Umbilical cord (tissue), 2 donors: Measurements from ENCODE around the gene MICAL3. TPM values are rescaled to one million over a fixed set of nuclear protein-coding genes. Genes with fewer than 3 reads are reported as not detected.
A peak's percentile ranks its signal among the peaks of the same experiment; 100 is the strongest.

ENCODE experiments used
- DNase-seq: peaks from one replicate; pipeline ENCODE4 v3.0.0-alpha.2; 2015; ENCODE audit warnings: low spot score
- total RNA-seq: library from RNA; depleted of rRNA; stranded (reverse); fragments of >200 nt; gene quantifications from one replicate; pipeline ENCODE4 v1.2.3, GENCODE V29; 2014; ENCODE audit warnings: low replicate concordance; ENCODE audit not compliant: insufficient read depth

Gene MICAL3
- total RNA-seq, 1 donor from 2014 or later, result 30.1 TPM

- DNase-seq, result peak; percentile 67
Observed at GRCh38 chr22:17914474-17914873, 109.9 kb downstream of the MICAL3 start.

GRCh38 chr22:17913801-17914347 lies 110.5 kb downstream of the MICAL3 start:
- DNase-seq, result no peak

- peak; percentile 68 for DNase-seq
Observed at GRCh38 chr22:17912945-17913721, 111.2 kb downstream of the MICAL3 start.

DNA sequence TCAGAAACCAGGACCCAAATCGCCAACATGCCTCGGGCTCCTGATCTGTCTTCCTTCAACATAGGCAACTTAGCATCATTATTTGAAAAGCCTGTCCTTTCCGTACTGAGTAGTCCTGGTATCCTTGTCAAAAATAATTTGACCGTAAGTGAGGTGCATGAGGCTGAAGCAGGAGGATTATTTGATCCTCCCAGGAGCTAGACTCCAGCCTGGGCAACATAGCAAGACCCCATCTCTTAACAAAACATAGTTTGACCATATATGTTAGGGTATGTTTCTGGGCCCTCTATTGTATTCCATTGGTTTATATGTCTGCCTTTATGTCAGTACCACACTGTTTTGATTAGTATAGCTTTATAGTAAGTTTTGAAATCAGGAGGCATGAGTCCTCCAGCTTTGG lies 112.5 kb downstream of the MICAL3 start:
- no peak for DNase-seq

DNA sequence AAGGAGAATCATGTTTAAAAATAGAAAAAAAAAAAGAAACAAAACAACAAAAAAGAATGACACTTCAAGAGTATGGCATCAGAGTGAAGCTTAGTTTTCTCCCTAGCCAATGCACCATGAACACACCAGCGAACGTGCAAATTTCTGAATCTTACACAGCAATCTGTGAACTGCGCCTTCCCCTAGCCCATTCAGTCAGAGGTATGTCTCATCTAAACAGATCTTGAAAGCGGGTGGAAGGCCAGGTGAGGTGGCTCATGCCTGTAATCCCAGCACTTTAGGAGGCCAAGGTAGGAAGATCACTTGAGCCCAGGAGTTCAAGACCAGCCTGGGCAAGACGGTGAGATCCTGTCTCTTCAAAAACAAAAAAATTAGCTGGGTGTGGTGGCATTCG lies 113.1 kb downstream of the MICAL3 start:
- DNase-seq, result no peak

- peak; percentile 93 for DNase-seq
Observed at GRCh38 chr22:17910561-17911311, 113.6 kb downstream of the MICAL3 start.

DNA sequence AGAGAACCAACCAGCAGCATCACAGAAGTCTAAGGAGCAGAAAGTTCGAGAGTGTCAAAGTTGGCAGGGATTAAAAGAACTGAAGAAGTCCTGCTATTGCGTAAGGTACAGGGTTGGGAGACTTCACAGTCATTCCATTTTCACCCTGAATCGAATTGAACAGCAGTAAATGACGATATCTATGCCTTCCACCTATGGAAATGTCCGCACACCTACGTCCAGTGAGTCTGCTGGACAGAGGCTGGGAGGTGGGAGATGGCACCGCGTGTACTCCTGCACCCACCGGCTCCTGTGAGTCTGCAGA lies 116.7 kb downstream of the MICAL3 start:
- DNase-seq, result no peak

DNA sequence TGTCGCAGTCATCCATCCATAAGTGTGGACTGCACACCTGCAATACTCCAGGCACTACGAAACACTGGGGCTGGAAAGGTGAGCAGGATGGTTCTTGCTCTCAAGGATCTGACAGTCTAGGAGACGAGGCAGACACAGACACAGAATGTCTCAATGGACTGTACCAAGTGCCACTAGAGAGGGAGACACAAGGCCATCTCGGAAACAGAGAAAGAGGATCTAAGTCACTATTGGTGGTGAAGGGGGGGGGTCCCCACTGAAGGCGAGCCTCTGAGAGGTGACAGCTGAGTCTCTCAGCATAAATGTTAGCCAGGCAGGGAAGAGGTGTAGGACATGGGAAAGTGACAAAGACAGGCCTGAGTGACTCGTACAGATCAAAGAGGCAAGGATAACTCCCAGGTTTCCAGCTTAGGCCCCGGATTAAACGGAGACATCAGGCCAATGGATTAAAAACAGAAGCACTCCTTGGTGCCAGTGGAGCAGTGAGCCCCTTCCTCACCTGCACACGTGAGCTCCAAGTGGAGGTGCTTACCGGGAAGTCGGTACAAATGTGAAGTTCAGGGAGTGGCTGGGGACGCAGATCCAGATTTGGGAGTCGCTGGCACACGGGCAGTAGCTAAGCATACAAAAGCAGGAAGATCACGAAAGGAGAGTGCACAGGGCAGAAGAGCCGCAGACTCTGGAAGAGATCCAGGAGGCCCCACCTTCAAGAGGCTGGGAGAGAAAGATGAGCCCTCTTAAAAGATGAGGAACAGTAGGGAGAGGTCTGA lies 117.2 kb downstream of the MICAL3 start:
- DNase-seq, result peak; percentile 53

- DNase-seq, result no peak
Observed at GRCh38 chr22:17905445-17905844, 118.9 kb downstream of the MICAL3 start.

DNA sequence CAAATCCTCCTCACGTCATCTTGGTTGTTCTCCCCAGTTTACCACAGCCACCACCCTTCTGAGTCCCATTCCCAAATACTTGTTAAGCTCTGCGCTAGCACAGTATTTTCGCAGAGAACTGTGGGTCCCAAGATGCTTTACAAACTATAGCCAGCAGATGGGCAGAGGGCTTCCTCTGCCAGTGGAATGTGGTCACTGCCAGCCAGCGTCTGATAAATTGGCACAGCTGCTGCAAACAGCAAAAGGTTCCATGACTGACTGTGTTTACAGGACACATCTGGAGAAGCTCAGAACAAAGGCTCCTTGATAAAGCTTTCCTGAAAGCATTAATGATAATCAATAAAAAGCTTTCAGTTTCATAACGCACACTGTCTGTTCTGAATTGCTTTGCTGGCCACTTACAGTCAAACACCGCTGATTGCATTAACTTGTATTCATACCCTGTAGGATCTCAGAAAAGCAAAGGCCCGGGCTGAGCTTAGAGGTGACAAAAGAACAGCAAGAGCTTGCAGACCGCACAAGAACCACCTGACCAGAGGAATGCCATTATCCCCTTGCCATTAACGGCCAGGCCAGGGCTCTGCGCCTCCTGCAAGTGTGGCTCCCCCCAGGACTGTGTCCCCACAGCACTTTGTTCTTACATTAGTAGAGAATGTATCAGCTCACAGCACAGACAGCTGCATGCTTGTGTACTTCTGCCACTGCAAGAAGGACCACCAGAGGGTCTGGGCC lies 120.6 kb downstream of the MICAL3 start:
- DNase-seq, result no peak

- DNase-seq, result no peak
Observed at GRCh38 chr22:17902960-17903359, 121.4 kb downstream of the MICAL3 start.

- no peak for DNase-seq
Observed at GRCh38 chr22:17898375-17898774, 126.0 kb downstream of the MICAL3 start.

DNA sequence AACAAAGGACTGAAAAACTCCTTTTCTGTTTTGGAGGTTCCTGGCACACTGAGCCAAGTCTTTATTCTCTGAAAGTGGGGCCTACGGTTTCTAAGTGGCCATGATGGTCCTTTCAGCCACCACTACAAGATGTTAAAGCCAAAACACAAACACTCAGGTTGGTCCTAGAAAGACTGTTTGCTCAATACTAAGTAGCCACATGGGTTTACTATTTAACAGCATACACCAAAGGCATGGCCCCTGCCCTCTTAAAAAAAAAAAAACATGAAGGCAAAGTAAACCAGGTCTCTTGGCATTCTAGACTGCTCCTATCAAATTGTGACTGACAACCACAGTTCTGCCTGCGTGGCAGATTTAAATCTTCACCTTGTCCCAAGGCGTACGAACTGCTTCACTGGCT lies 126.5 kb downstream of the MICAL3 start:
- no peak for DNase-seq

DNA sequence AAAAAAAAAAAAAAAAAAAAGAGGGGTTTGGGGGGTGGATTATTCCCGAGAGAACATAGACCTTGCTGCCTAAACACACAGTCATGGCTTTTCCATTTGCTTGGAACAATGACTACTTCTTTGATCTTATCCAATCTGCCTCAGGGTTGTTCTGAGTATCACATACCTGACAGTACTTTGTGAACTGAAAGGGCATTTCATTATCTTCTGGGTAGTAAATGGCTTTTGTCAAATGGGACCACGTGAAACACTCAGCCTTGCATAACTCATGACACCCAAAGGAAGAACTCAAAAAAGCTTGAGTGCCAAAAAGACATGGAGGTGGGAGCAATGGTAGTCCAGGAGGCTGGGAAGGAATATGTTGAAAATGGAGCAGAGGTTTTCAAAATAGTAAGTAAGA lies 126.9 kb downstream of the MICAL3 start:
- no peak for DNase-seq

- DNase-seq, result no peak
Observed at GRCh38 chr22:17896586-17896985, 127.8 kb downstream of the MICAL3 start.

DNA sequence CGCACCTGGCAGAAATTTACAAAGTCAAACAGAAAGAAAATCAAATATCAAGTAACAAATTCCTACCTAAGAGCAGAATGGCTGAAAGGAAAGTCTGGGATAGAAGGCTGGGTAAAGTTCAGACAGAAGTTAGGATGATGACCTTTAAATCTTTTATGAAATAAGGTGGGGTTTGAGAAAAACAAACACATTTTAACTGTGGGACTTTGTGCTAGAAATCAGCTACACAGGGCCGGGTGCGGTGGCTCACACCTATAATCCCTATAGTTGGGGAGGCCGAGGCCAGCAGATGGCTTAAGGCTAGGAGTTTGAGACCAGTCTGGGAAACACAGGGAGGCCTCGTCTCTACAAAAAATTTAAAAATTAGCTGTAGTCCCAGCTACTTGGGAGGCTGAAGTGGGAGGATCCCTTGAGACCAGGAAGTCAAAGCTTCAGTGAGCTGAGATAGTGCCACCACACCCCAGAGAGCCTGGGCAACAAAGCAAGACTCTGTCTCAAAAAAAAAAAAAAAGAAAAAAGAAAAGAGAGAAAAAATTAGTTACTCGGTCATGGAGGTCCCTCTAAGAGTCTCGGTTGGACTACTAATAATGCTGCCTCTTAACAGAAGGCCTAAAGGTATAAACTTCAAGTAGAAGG lies 130.3 kb downstream of the MICAL3 start:
- no peak for DNase-seq

- DNase-seq, result no peak
Observed at GRCh38 chr22:17892376-17892775, 132.0 kb downstream of the MICAL3 start.

- DNase-seq, result no peak
Observed at GRCh38 chr22:17891481-17892167, 132.7 kb downstream of the MICAL3 start.

GRCh38 chr22:17890892-17891291 lies 133.5 kb downstream of the MICAL3 start:
- no peak for DNase-seq

- no peak for DNase-seq
Observed at GRCh38 chr22:17890245-17890671, 134.1 kb downstream of the MICAL3 start.
